ENCODE measurements around the gene MYO7A.
A peak's percentile ranks its signal among the peaks of the same experiment; 100 is the strongest.

MYO7A gene

GRCh38 chr11:77112641-77113381 is 15.2 kb upstream of the MYO7A start:
- no peak for DNase-seq

- DNase-seq, result peak; percentile 80
These were observed 14.5 kb upstream of the MYO7A start for GRCh38 chr11:77113382-77114088.

- no peak for DNase-seq
These were observed 14.0 kb upstream of the MYO7A start for GRCh38 chr11:77114089-77114463.

- DNase-seq, result no peak
These were observed 12.8 kb upstream of the MYO7A start for GRCh38 chr11:77115181-77115611.

GRCh38 chr11:77115956-77116355 is 12.1 kb upstream of the MYO7A start:
- DNase-seq, result no peak

GRCh38 chr11:77117492-77117891 is 10.6 kb upstream of the MYO7A start:
- DNase-seq, result no peak

GRCh38 chr11:77118086-77118485 is 10.0 kb upstream of the MYO7A start:
- no peak for DNase-seq

DNA sequence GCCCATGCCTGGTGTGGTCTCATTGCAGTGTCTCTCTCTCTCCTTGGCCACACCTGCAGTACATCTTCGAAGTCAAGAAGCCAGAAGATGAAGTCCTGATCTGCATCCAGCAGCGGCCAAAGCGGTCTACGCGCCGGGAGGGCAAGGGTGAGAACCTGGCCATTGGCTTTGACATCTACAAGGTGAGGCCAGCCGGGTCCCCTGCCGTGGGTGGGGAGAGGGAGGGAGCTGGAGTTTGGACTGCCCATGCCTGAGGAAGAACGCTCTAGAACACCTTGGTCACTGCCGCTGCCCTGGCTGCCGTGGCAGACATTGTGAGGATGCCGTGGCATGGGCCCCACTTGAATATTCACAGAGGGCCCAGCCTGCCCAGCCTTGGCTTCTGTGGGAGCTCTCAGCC is 9.1 kb upstream of the MYO7A start:
- DNase-seq, result no peak

GRCh38 chr11:77119531-77119936 is 8.5 kb upstream of the MYO7A start:
- DNase-seq, result no peak

DNA sequence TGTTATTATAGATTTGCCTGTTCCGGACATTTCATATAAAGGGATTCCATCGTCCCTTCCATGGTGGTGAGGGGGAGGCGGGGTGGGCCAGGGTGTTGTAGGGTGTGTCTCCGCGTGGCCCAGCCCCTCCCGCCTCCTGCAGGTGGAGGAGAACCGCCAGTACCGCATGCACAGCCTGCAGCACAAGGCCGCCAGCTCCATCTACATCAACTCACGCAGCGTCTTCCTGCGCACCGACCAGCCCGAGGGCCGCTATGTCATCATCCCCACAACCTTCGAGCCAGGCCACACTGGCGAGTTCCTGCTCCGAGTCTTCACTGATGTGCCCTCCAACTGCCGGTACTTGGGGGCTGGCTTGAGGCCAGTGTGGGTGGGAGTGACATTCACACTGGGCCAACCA is 7.5 kb upstream of the MYO7A start:
- DNase-seq, result no peak

GRCh38 chr11:77121096-77121640 is 6.9 kb upstream of the MYO7A start:
- no peak for DNase-seq

DNA sequence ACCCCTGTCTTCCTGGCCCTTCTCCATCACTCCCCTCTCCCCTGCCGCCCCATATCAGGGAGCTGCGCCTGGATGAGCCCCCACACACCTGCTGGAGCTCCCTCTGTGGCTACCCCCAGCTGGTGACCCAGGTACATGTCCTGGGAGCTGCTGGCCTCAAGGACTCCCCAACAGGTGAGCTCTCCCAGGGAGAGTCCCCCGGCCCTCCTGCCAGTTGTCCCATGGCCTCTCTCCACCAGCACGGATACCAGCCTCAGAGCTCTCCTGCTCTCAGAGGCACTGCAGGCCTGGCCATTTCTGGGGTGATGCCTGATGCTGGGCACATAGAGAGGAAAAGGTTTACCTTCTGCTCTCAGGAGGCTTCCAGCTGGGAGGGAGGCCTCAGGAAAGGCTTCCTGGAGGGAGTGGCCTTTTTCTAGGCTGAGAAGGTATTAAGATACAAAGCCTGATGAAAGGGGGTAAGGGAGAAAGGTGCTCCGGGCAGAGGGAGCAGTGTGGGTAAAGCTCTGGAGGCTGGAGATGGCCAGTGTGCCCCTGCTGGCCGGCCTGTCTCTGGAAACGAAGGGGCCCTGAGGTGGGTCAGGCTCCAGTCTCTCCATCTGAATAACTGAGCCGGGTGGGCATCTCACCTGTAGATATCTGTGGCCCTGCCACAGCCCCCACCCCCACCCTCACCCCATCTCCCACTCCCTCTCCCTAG is 6.0 kb upstream of the MYO7A start:
- DNase-seq, result no peak

DNA sequence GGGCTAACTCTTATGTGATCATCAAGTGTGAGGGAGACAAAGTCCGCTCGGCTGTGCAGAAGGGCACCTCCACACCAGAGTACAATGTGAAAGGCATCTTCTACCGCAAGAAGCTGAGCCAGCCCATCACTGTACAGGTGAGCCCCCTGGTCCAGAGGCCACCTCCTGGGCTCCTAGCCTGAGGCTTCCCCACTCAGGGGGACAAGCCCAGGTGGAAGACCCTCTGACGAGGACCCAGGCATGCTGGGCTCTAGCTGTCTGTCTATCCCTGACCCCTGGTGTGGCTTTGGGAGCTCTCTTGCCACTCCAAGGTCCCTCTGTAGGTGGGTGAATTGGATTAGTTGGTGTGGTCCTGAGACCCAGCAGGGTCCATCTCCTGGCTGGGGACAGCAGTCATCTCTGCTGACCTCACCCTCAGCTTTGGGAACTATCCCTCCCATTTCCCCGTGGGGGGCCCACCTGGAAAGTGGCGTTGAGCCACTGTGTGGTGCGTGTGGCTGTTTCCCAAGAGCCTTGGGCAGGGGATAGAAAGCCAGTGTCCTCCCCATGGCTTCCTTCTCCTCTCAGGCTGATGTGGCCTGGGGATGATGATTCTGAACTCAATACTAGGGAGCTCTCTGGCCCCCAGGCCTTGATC is 5.4 kb upstream of the MYO7A start:
- DNase-seq, result no peak

- DNase-seq, result no peak
These were observed 4.5 kb upstream of the MYO7A start for GRCh38 chr11:77123591-77123990.

DNA sequence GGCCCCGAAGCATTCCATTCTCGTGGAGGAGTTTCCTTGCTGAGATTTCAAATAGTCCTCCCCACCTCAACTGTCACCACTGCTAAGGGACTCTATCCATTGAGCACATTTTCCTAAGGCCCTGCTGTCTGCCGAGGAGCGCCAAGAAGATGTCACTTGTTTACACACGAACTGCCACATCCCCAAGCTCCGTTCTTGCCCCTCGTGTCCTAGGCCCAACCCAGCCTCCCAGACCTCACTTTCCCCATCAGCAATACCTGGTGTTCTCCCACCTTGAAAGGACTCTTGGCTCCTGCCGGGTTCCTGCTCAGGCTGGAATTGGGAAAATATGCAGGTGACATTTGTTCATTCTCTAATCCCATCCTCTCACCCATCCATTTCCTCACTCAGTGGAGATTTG is 4.0 kb upstream of the MYO7A start:
- no peak for DNase-seq

GRCh38 chr11:77124488-77124887 is 3.6 kb upstream of the MYO7A start:
- no peak for DNase-seq

DNA sequence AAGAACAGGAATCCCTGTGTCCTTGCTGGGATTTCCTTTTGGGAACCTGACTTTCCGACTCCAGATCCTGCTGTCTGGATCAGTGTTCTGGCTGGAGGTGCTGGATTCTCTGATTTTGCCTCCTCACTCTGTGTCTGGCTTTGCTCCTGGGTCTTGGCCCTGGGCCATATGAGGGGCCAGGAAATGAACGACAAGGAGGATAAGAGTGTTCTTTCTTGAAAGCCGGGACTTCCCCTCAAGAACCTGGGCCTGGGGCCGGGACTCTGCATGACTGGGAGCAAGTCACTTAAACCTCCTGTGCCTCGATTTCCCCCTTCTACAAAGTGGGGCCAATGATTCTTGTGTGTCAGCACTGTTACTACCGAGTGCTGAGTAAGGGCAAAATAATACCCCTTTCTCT is 2.9 kb upstream of the MYO7A start:
- no peak for DNase-seq

DNA sequence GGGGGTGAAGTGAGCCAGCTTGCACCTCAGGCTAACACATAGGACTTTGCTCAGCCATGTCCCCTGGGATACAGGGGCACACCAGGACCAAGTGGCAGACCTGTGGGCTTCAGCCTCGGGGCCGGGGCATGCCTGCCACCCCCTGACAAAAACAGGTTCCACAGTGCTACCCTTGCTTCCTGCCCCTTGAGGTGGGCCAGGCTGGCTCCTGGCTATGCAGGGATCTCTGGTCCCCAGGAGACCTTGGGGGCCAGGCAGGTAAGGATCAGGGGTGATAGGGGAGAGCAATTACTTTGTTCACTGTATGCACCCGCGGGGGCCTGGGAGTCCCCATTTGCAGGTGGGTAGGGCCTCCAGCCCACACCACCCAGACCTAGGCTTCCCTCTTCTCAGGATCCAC is 2.4 kb upstream of the MYO7A start:
- DNase-seq, result no peak

DNA sequence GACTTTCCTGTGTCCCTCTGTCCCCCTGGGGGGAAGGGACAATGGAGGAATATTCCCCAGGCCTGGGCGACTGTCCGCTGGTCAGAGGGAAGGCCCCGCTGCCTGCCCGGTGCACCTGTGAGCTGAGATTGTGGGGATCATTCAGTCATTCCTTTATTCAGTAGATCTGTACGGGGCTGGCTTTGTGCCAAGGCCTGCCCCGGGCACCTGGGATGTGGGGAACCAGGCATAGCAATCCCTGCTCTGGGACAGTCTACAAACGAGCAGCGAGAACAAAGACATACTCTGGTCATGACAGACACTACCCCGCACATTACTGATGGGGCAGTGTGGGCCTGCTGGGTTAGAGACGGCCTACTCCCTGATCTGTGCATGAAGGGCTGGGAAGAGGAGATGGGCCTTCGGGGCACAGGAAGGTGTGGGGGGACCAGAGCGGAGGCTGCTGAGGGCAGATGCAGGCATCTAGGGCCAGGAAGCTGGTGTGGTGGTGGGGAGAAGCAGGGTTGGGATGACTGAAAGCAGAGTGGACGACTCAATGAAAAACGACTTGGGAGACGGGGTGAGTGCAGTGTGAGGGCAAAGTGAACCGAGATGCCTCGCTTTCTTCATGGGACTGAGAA is 1.8 kb upstream of the MYO7A start:
- DNase-seq, result no peak

GRCh38 chr11:77126861-77127234 is 1.2 kb upstream of the MYO7A start:
- DNase-seq, result no peak

GRCh38 chr11:77127235-77127911 is 673 bp upstream of the MYO7A start:
- peak; percentile 84 for DNase-seq
